SK-N-SH treated with all-trans-retinoic acid at 6 μM for 48 hours (cell line): ENCODE results near the gene GAL.

Source experiments
- ARNTL ChIP-seq: fragments of 450-650 bp; formaldehyde crosslinking; IDR thresholded peaks from 2 replicates; pipeline ENCODE4 v1.5.0; 2020; ENCODE audit warnings: low read depth, mild to moderate bottlenecking, moderate library complexity, borderline replicate concordance
- CREB5 ChIP-seq: fragments of 250-450 bp; sonication (Bioruptor Pico); IDR thresholded peaks from 2 replicates; pipeline ENCODE4 v1.5.1; 2020; ENCODE audit warnings: low read depth, mild to moderate bottlenecking, moderate library complexity
- PATZ1 ChIP-seq: fragments of 250-450 bp; sonication (Bioruptor Pico); IDR thresholded peaks from 2 replicates; pipeline ENCODE4 v1.8.0; 2020; ENCODE audit warnings: mild to moderate bottlenecking, moderate library complexity, borderline replicate concordance
- PPARA ChIP-seq: fragments of 250-450 bp; sonication (Bioruptor Pico); IDR thresholded peaks from 2 replicates; pipeline ENCODE4 v1.5.0; 2020; ENCODE audit warnings: mild to moderate bottlenecking, borderline replicate concordance
- RARB ChIP-seq: fragments of 250-450 bp; sonication (Bioruptor Pico); IDR thresholded peaks from 2 replicates; pipeline ENCODE4 v1.8.0; 2021; ENCODE audit warnings: mild to moderate bottlenecking, moderate library complexity
- ZFP3 ChIP-seq: fragments of 250-450 bp; sonication (Bioruptor Pico); IDR thresholded peaks from 2 replicates; pipeline ENCODE4 v1.5.0; 2020; ENCODE audit warnings: mild to moderate bottlenecking, moderate library complexity

DNA sequence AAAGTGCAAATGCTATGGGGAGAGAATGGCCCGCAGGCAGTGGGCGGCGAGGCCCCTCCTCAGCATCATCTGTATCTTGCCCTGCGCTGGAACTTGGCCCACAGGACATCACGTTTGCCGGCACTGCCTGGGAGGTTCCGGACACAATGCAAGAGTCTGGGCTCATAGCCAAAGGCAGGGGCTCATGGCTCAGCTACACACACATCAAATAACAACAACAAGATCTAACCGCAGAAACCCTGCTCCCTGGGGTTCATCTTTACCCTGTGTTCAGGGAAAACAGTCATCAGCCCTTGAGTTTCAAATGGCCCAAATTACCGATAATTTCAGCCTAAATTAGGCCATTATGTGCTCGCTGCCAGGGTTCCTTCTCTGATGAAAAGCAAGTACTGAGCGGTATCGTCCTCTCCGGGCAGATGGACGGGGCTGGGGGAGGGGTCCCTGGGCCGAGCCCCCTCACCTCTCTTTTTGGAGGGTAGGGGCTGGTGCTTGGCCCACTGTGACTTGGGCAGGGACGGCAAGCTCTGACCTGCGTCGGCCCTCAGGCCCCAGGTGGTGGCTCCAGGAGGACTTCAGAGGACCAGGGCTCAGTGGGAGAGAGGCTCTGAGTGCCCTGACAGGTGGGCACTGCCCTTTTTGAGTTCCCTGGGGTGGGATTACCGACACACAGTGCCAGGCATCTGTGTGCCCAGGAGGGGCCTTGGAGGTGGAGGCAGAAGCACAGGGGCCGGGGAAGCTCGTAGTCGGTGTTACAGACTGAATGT lies 25.0 kb upstream of the GAL start:
- TF ChIP-seq ZFP3: no peak
- TF ChIP-seq RARB (CRISPR knock-in tag): no peak
- TF ChIP-seq ARNTL (CRISPR knock-in tag): no peak
- TF ChIP-seq PATZ1 (CRISPR knock-in tag): no peak
- TF ChIP-seq CREB5 (CRISPR knock-in tag): no peak
- no peak for TF ChIP-seq PPARA (CRISPR knock-in tag)
